H1 (cell line): ENCODE data around the gene SLC13A1. TPM values are rescaled to one million over a fixed set of nuclear protein-coding genes. Genes with fewer than 3 reads are reported as not detected.
"Not testable (repeated sequence)": the region's sequence is repeated elsewhere in the genome, so short reads cannot be mapped to it uniquely, and the experiment has no call there.

Experiments used
- CTCF ChIA-PET: fragments of 300-600 bp; sonication (Branson Sonifier 250); formaldehyde crosslinking; loops from one replicate; lab custom pipeline; 2021; ENCODE audit not compliant: partially characterized antibody; lab: Charles Lee
- POLR2A ChIA-PET: fragments of 300-600 bp; sonication (Branson Sonifier 250); formaldehyde crosslinking; loops from one replicate; lab custom pipeline; 2021; ENCODE audit warnings: inconsistent platforms; ENCODE audit not compliant: partially characterized antibody; lab: Charles Lee
- DNase-seq, 2 experiments: peaks; one replicate each; pipeline versions ENCODE4 v3.0.0 to v3.0.0-alpha.2; 2010 to 2022; ENCODE audit warnings: low spot score in 2 of 2, low read depth in 1 of 2, mixed read lengths in 1 of 2
- FAIRE-seq: peaks from 2 replicates; lab custom pipeline; 2011; peaks lifted over from hg19 to GRCh38; lab: Jason Lieb, UNC
- H2AFZ ChIP-seq: 2 replicates; pipeline ENCODE4 v1.8.1; 2012; ENCODE audit warnings: low read length, inconsistent platforms
- H2AK5ac ChIP-seq: 2 replicates; pipeline ENCODE4 v1.6.1; 2013; ENCODE audit warnings: low read depth, low read length
- H2BK120ac ChIP-seq: replicated peaks from 2 replicates; pipeline ENCODE3; 2013; ENCODE audit warnings: low read depth, low read length, inconsistent platforms
- H2BK12ac ChIP-seq: 2 replicates; pipeline ENCODE4 v1.6.1; 2013; ENCODE audit warnings: low read depth, low read length
- H2BK15ac ChIP-seq: 2 replicates; pipeline ENCODE4 v1.6.1; 2013; ENCODE audit warnings: low read length
- H2BK20ac ChIP-seq: 2 replicates; pipeline ENCODE4 v1.6.1; 2013; ENCODE audit warnings: low read length
- H2BK5ac ChIP-seq: 2 replicates; pipeline ENCODE4 v1.6.1; 2013; ENCODE audit warnings: low read depth, low read length
- H3K14ac ChIP-seq: 2 replicates; pipeline ENCODE4 v1.6.1; 2013; ENCODE audit warnings: inconsistent platforms; ENCODE audit not compliant: insufficient read length
- H3K18ac ChIP-seq: 2 replicates; pipeline ENCODE4 v1.6.1; 2013; ENCODE audit warnings: low read length; ENCODE audit errors: extremely low read depth
- H3K23ac ChIP-seq: 2 replicates; pipeline ENCODE4 v1.6.1; 2013; ENCODE audit warnings: inconsistent platforms; ENCODE audit not compliant: insufficient read length
- H3K23me2 ChIP-seq: 2 replicates; pipeline ENCODE4 v1.6.1; 2013; ENCODE audit warnings: low read depth, low read length
- H3K27ac ChIP-seq: 2 replicates; pipeline ENCODE4 v1.6.1; 2011; ENCODE audit warnings: low read depth, low read length, inconsistent platforms
- H3K27me3 ChIP-seq, 4 experiments: replicated peaks in 1 of 4; 1 replicate in 1 of 4; 2 replicates in 3 of 4; pipeline versions ENCODE4 v1.6.1 to v1.8.1; 2011 to 2013; ENCODE audit warnings: low read length in 3 of 4, mild to moderate bottlenecking in 3 of 4, inconsistent platforms in 2 of 4, mixed read lengths in 2 of 4, moderate library complexity in 1 of 4; ENCODE audit not compliant: control insufficient read depth in 3 of 4, insufficient read depth in 3 of 4; ENCODE audit errors: extremely low read depth in 1 of 4
- H3K36me3 ChIP-seq, 4 experiments: 2 replicates each; pipeline versions ENCODE4 v1.6.1 to v1.8.1; 2011 to 2013; ENCODE audit warnings: mild to moderate bottlenecking in 4 of 4, low read length in 3 of 4, moderate library complexity in 2 of 4, control low read depth in 1 of 4, inconsistent platforms in 1 of 4; ENCODE audit not compliant: insufficient read depth in 4 of 4, control insufficient read depth in 2 of 4
- H3K4ac ChIP-seq: replicated peaks from 2 replicates; pipeline ENCODE3; 2013; ENCODE audit warnings: low read length, low read depth, mixed read lengths, inconsistent platforms; ENCODE audit not compliant: insufficient read length
- H3K4me1 ChIP-seq, 4 experiments: replicated peaks in 1 of 4; 1 replicate in 1 of 4; 2 replicates in 3 of 4; pipeline versions ENCODE4 v1.6.1 to v1.8.1; 2011 to 2013; ENCODE audit warnings: low read length in 3 of 4, inconsistent platforms in 2 of 4, mixed read lengths in 1 of 4; ENCODE audit not compliant: insufficient read depth in 4 of 4, control insufficient read depth in 3 of 4
- H3K4me2 ChIP-seq, 2 experiments: 2 replicates each; pipeline versions ENCODE4 v1.6.1 to v1.8.1; 2011 to 2013; ENCODE audit warnings: low read depth in 2 of 2, low read length in 2 of 2, control low read depth in 1 of 2, inconsistent platforms in 1 of 2, mild to moderate bottlenecking in 1 of 2; ENCODE audit not compliant: insufficient read depth in 1 of 2
- H3K4me3 ChIP-seq, 4 experiments: fragments of 200-600, 300-600 bp in 1 of 4; sonication (generic), shearing (Covaris generic), sonication (Bioruptor Twin) in 1 of 4; 2 replicates each; pipeline versions ENCODE4 v1.5.1 to v1.8.1; 2011 to 2016; ENCODE audit warnings: low read length in 4 of 4, low read depth in 3 of 4, control low read depth in 2 of 4, inconsistent platforms in 2 of 4, mild to moderate bottlenecking in 2 of 4, mixed read lengths in 1 of 4, moderate library complexity in 1 of 4; ENCODE audit not compliant: insufficient read depth in 2 of 4; ENCODE audit errors: extremely low read depth in 1 of 4
- H3K56ac ChIP-seq: replicated peaks from 2 replicates; pipeline ENCODE3; 2013; ENCODE audit warnings: low read depth, mild to moderate bottlenecking, mixed read lengths, low read length, inconsistent platforms; ENCODE audit not compliant: insufficient read length
- H3K79me1 ChIP-seq: 2 replicates; pipeline ENCODE4 v1.6.1; 2013; ENCODE audit warnings: low read depth, low read length, control low read depth
- H3K79me2 ChIP-seq, 2 experiments: 2 replicates each; pipeline versions ENCODE4 v1.6.1 to v1.8.1; 2012 to 2013; ENCODE audit warnings: low read length in 2 of 2, mild to moderate bottlenecking in 2 of 2, inconsistent platforms in 1 of 2; ENCODE audit not compliant: insufficient read depth in 2 of 2, control insufficient read depth in 1 of 2
- H3K9ac ChIP-seq, 4 experiments: replicated peaks in 1 of 4; 1 replicate in 1 of 4; 2 replicates in 3 of 4; pipeline versions ENCODE4 v1.6.1 to v1.8.1; 2011 to 2013; ENCODE audit warnings: low read depth in 3 of 4, low read length in 3 of 4, control low read depth in 2 of 4, mild to moderate bottlenecking in 2 of 4, moderate library complexity in 2 of 4, inconsistent platforms in 1 of 4; ENCODE audit errors: extremely low read depth in 1 of 4
- H3K9me3 ChIP-seq, 2 experiments: 2 replicates each; pipeline versions ENCODE4 v1.6.1 to v1.8.1; 2012 to 2013; ENCODE audit warnings: mild to moderate bottlenecking in 2 of 2, moderate library complexity in 2 of 2, control low read depth in 1 of 2, inconsistent platforms in 1 of 2, low read depth in 1 of 2, low read length in 1 of 2, mixed read lengths in 1 of 2; ENCODE audit not compliant: insufficient read depth in 2 of 2
- H4K20me1 ChIP-seq, 2 experiments: replicated peaks in 1 of 2; 2 replicates each; pipeline versions ENCODE3 to v1.8.1; 2011 to 2013; ENCODE audit warnings: inconsistent platforms in 2 of 2, low read length in 2 of 2, mild to moderate bottlenecking in 1 of 2; ENCODE audit not compliant: insufficient read depth in 2 of 2, control insufficient read depth in 1 of 2
- H4K5ac ChIP-seq: 2 replicates; pipeline ENCODE4 v1.6.1; 2013; ENCODE audit warnings: low read length, low read depth, mixed read lengths, inconsistent platforms; ENCODE audit not compliant: insufficient read length
- H4K8ac ChIP-seq: 2 replicates; pipeline ENCODE4 v1.8.0; 2013; ENCODE audit warnings: mild to moderate bottlenecking, moderate library complexity, low read length, inconsistent platforms; ENCODE audit not compliant: insufficient read depth; ENCODE audit errors: extremely low read depth
- H4K91ac ChIP-seq: replicated peaks from 2 replicates; pipeline ENCODE3; 2013; ENCODE audit warnings: low read length, mixed read lengths, inconsistent platforms; ENCODE audit not compliant: insufficient read length
- TCF12 ChIP-seq: IDR thresholded peaks from 2 replicates; pipeline ENCODE4 v1.6.1; 2011; ENCODE audit warnings: low read depth, mild to moderate bottlenecking, low read length
- WGBS, 2 experiments: shearing (Covaris generic) in 1 of 2; methylation state at CpG; one replicate each; pipeline versions ENCODE4 v1.1.6 to v1.1.7; 2013 to 2015; ENCODE audit warnings: low lambda C conversion rate in 2 of 2, mixed read lengths in 2 of 2, inconsistent platforms in 1 of 2, low coverage in 1 of 2, missing lambda C conversion rate in 1 of 2; ENCODE audit not compliant: insufficient replicate concordance in 2 of 2, insufficient coverage in 1 of 2, insufficient read length in 1 of 2; ENCODE audit errors: extremely low coverage in 1 of 2, missing lambda C conversion rate in 1 of 2; 5-methylcytosine and 5-hydroxymethylcytosine counted together
- polyA plus RNA-seq, 7 experiments: library from polyadenylated mRNA; depleted of rRNA in 3 of 7; stranded (reverse) in 5 of 7; unstranded in 2 of 7; fragments of >200 nt in 5 of 7; fragments of 200-250 nt in 2 of 7; gene quantifications; 1 replicate in 5 of 7; 2 replicates in 1 of 7; 4 replicates in 1 of 7; pipeline versions ENCODE4 v1.2.1 to v1.2.3, GENCODE V29; 2011 to 2013; ENCODE audit warnings: missing spikeins in 2 of 7, mixed read lengths in 2 of 7
- total RNA-seq: library from RNA; stranded (reverse); fragmentation: NEBNext Ultra II Directional; extraction: Animal tissue kit (Norgen Biotek cat#: 25700); gene quantifications from 2 replicates; pipeline ENCODE4 v1.2.1, GENCODE V29; 2021

Gene SLC13A1
- total and polyA plus RNA-seq, 2 of the 8 experiments (the other 6 are each of a cell fraction or from before 2014, with no cell fraction given): not detected

GRCh38 chr7:123227666-123228065 lies 27.9 kb upstream of the SLC13A1 start:
- CTCF ChIA-PET, H4K5ac ChIP-seq, DNase-seq, H3K56ac ChIP-seq, H3K14ac ChIP-seq, H3K79me2 ChIP-seq, H2AFZ ChIP-seq, H3K23ac ChIP-seq, H4K8ac ChIP-seq, FAIRE-seq, H3K4me2 ChIP-seq, H3K4me1 ChIP-seq, H3K4ac ChIP-seq, POLR2A ChIA-PET, H2BK20ac ChIP-seq, H4K20me1 ChIP-seq, H3K18ac ChIP-seq, H3K36me3 ChIP-seq, H2BK12ac ChIP-seq, H2BK15ac ChIP-seq, H2BK5ac ChIP-seq, H3K79me1 ChIP-seq, H3K23me2 ChIP-seq, H4K91ac ChIP-seq, H3K9ac ChIP-seq, H3K4me3 ChIP-seq, H3K27me3 ChIP-seq, H3K9me3 ChIP-seq, H3K27ac ChIP-seq, H2AK5ac ChIP-seq, H2BK120ac ChIP-seq: not testable (repeated sequence)
- TF ChIP-seq TCF12: 0 out of 2 replicates have a peak, but pooled peaks have one; percentile 65
- 75% methylated on average over 6 of the region's 6 CpGs; no CpG with 5 or more reads in 1 of the 2 experiments for WGBS, 2 experiments
